GM20431 (cell line): Measurements from ENCODE around the gene DLX5.

ENCODE experiments used
- in situ Hi-C: fragments of 300-500 bp; cut with MseI, MboI; formaldehyde crosslinking; loops from one replicate; pipeline ENCODE4 v1.15.0; 2020; ENCODE audit warnings: low sequenced_read_pairs; ENCODE audit not compliant: unreplicated experiment

Gene DLX5

GRCh38 chr7:97006816-97007582 lies 17.6 kb downstream of the DLX5 start:
- in situ Hi-C loops = no loop called here

- in situ Hi-C loops = no loop called here
Measured at GRCh38 chr7:97006055-97006815, 18.4 kb downstream of the DLX5 start.

GRCh38 chr7:97005183-97006054 lies 19.2 kb downstream of the DLX5 start, which contains the start of gene DLX6:
Gene DLX6, plus strand, starts transcription at chr7:97005553. Its CDS starts 425 bp downstream, at chr7:97005978.
- in situ Hi-C loops = no loop called here

- in situ Hi-C loops = no loop called here
Measured at GRCh38 chr7:97004247-97005182, 20.1 kb downstream of the DLX5 start.

- in situ Hi-C loops = no loop called here
Measured at GRCh38 chr7:97003262-97004246, 21.1 kb downstream of the DLX5 start.

GRCh38 chr7:97002555-97003261 lies 21.9 kb downstream of the DLX5 start:
- in situ Hi-C loops = no loop called here

GRCh38 chr7:97001656-97002554 lies 22.7 kb downstream of the DLX5 start:
- in situ Hi-C loops = no loop called here

GRCh38 chr7:97001221-97001620 lies 23.4 kb downstream of the DLX5 start:
- in situ Hi-C loops = no loop called here

GRCh38 chr7:96998744-96999143 lies 25.9 kb downstream of the DLX5 start:
- in situ Hi-C loops = no loop called here

GRCh38 chr7:96998333-96998732 lies 26.3 kb downstream of the DLX5 start:
- in situ Hi-C loops = no loop called here

- in situ Hi-C loops = no loop called here
Measured at GRCh38 chr7:96997512-96998032, 27.1 kb downstream of the DLX5 start.

- in situ Hi-C loops = no loop called here
Measured at GRCh38 chr7:96996958-96997511, 27.6 kb downstream of the DLX5 start.

GRCh38 chr7:96996111-96996957 lies 28.3 kb downstream of the DLX5 start:
- in situ Hi-C loops = no loop called here

- in situ Hi-C loops = no loop called here
Measured at GRCh38 chr7:96995406-96996110, 29.1 kb downstream of the DLX5 start.

GRCh38 chr7:96993980-96994379 lies 30.7 kb downstream of the DLX5 start:
- in situ Hi-C loops = no loop called here
